Cardiac fibroblast (primary cell): Measurements from ENCODE around the gene ZNF580.
A peak's percentile ranks its signal among the peaks of the same experiment; 100 is the strongest.

Experiments
- DNase-seq, 2 donors: peaks; one replicate each; pipeline versions ENCODE4 v3.0.0 to v3.0.0-alpha.2; 2010; ENCODE audit warnings: low read depth in 2 of 2
- H3K4me3 ChIP-seq, 2 donors: replicated peaks in 1 of 2; 1 replicate in 1 of 2; 2 replicates in 1 of 2; pipeline ENCODE4 v1.5.1; 2011; ENCODE audit warnings: low read depth in 2 of 2, low read length in 2 of 2, mild to moderate bottlenecking in 2 of 2, moderate library complexity in 1 of 2
- TF ChIP-seq, protein P1 (sequence below): IDR thresholded peaks from one replicate; pipeline ENCODE4 v1.5.1; 2011; ENCODE audit warnings: low read depth, mild to moderate bottlenecking, low read length, inconsistent platforms

Gene ZNF580

GRCh38 chr19:55635856-55636440, 4.9 kb upstream of the ZNF580 start:
- TF ChIP-seq, protein P1, sequence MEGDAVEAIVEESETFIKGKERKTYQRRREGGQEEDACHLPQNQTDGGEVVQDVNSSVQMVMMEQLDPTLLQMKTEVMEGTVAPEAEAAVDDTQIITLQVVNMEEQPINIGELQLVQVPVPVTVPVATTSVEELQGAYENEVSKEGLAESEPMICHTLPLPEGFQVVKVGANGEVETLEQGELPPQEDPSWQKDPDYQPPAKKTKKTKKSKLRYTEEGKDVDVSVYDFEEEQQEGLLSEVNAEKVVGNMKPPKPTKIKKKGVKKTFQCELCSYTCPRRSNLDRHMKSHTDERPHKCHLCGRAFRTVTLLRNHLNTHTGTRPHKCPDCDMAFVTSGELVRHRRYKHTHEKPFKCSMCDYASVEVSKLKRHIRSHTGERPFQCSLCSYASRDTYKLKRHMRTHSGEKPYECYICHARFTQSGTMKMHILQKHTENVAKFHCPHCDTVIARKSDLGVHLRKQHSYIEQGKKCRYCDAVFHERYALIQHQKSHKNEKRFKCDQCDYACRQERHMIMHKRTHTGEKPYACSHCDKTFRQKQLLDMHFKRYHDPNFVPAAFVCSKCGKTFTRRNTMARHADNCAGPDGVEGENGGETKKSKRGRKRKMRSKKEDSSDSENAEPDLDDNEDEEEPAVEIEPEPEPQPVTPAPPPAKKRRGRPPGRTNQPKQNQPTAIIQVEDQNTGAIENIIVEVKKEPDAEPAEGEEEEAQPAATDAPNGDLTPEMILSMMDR: no peak
- DNase-seq: no peak
- H3K4me3 ChIP-seq: peak overlapping the region; percentile 79 to 87

- no peak for DNase-seq
- TF ChIP-seq, protein P1: no peak
- H3K4me3 ChIP-seq: no peak overlapping the region
These were observed 4.1 kb upstream of the ZNF580 start for GRCh38 chr19:55636723-55637122.

- no peak overlapping the region for H3K4me3 ChIP-seq
- TF ChIP-seq, protein P1: no peak
- DNase-seq: no peak
These were observed 3.3 kb upstream of the ZNF580 start for GRCh38 chr19:55637534-55637933.

GRCh38 chr19:55638864-55639359, 1.9 kb upstream of the ZNF580 start:
- TF ChIP-seq, protein P1: peak; percentile 49
- DNase-seq: peak; percentile 38 to 55
- H3K4me3 ChIP-seq: no peak overlapping the region

DNA sequence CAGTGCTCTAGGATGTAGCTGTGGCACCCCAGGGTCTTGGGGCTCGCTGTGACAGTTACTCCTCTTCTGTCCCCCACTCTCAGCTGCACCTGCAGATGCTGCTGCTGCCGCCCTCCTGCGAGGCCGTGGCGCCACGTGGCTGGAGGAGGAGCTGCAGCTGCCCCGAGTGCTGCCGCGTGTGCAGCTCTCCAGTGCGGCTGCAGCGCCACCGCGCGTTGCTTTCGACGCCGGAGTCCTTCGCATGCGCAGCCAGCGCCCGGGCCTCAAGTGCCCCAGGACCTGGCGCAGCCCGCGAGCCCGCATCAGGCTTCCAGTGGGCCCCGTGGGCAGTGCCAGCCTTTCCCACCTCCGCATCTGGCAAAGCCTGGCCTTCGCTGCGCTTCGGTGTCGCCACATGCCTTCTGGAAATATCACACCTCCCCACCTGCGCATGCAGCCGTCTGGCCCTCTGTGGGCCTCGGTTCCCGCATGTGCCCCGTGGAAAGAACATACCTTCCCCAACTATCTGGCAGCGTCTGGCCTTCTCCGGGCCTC, 692 bp upstream of the ZNF580 start:
- TF ChIP-seq, protein P1: peak; percentile 25
- DNase-seq: peak; percentile 57 to 77
- peak overlapping the region; percentile 81 to 88 for H3K4me3 ChIP-seq

DNA sequence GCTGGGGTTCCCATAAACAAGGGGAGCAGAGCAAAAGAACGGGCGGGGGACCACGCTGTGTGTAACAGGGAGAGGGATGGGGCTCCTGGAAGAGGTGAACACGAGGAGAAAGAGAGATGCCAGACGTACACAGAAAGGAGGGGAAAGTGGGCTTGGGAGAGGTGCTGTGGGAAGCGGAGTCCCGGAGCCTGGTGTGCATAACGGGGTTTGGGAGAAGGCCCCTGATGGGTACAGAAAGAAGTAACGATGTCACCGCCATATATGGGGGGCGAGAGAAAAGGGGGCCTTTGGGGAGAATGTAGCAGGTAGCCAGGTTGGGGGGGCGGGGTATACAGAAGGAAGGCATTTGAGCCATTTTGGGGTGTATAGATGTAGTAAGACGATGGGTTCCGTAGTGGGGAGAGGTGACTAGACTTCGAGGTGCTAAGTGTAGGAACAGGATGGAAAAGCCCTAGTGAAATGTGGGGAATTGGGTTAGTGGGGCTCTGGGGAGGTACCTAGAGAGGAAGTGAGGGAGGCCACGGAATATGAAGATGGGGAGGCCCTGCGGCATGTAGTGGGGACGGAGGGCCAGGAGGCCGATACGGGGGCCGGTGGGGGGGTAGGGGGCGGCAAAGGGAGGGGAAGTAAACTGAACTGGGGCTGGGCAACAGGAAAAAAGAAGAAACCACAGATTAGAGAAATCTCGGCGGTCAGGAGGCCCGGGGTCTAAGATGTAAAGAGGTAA, 787 bp downstream of the ZNF580 start:
- H3K4me3 ChIP-seq: peak overlapping the region; percentile 81 to 88
- peak in 1 of 2 donors; percentile 32 for DNase-seq
- TF ChIP-seq, protein P1: no peak
